Measurements from ENCODE around the gene RFWD3. TPM values are rescaled to one million over a fixed set of nuclear protein-coding genes. Genes with fewer than 3 reads are reported as not detected.
"Not testable (repeated sequence)": the region's sequence is repeated elsewhere in the genome, so short reads cannot be mapped to it uniquely, and the experiment has no call there.

Gene RFWD3
- total and polyA plus RNA-seq, 10 donors, result 4.6 to 40.6 (median 30.1) TPM

DNA sequence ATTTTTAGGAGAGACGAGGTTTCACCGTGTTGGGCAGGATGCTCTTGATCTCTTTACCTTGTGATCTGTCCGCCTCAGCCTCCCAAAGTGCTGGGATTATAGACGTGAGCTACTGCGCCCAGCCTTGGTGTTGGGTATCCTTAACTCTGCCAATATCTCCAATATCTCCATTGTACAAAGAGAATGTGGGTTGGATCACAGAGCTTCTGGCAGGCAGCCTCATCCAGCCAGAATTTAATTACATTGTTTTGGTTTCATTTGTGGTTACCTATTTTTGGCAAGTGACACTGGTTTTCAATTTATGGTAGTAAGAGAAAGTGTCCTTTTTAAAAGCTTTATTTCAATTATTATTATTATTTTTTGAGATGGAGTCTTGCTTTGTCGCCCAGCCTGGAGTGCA is 14.0 kb upstream of the RFWD3 start:
- 78 to 97% (median 96%) methylated on average over 6 of the region's 6 CpGs for WGBS, 5 donors
- DNase-seq, result no peak
- H3K9me3 ChIP-seq, result no peaks in the 10 kb centered on the region

DNA sequence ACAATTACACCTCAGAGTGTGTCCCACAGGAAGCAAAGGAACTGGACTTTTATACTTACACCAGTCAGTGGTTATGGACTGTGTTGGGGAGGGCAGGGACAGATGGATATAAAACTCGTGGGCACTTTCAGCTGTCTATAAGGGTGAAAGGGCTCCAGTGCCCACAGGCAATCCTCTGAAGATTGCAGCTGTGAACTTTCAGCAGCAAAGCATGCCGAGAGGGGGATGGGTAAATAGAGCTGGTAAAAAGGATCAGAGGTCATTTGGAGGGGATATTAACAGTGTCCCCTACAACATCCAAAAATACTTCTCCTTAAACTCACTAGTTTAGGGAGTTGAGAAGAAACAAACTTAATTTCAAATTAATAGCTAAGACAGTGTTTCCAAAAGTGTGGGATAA is 13.3 kb upstream of the RFWD3 start:
- Histone ChIP-seq H3K4me1 (peaks cover 0 to 16% (median 2%) of the 10 kb centered on the region in 6 donors), H3K36me3 (peaks cover 0 to 100% (median 98%) of the 10 kb centered on the region in 6 donors), H3K4me3 (no peak overlapping the region), H3K27ac (no peak overlapping the region), H3K27me3 (replicated peaks in 1 of 7) (no peaks in the 10 kb centered on the region), H3K9me3 (no peaks in the 10 kb centered on the region)
- WGBS, 5 donors, result 43 to 86% (median 65%) methylated on average over 2 of the region's 2 CpGs
- DNase-seq, result no peak
- intact Hi-C loops (cut with DNase I; ENCODE audit: low total_unique reads), result no loop called here
- TF ChIP-seq, protein P1, sequence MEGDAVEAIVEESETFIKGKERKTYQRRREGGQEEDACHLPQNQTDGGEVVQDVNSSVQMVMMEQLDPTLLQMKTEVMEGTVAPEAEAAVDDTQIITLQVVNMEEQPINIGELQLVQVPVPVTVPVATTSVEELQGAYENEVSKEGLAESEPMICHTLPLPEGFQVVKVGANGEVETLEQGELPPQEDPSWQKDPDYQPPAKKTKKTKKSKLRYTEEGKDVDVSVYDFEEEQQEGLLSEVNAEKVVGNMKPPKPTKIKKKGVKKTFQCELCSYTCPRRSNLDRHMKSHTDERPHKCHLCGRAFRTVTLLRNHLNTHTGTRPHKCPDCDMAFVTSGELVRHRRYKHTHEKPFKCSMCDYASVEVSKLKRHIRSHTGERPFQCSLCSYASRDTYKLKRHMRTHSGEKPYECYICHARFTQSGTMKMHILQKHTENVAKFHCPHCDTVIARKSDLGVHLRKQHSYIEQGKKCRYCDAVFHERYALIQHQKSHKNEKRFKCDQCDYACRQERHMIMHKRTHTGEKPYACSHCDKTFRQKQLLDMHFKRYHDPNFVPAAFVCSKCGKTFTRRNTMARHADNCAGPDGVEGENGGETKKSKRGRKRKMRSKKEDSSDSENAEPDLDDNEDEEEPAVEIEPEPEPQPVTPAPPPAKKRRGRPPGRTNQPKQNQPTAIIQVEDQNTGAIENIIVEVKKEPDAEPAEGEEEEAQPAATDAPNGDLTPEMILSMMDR (IDR thresholded peaks at IDR 0.05 in 8 of 11, conservative IDR thresholded peaks at IDR 0.05 in 3 of 11), result no peak
- TF ChIP-seq POLR2AphosphoS5 (IDR thresholded peaks at IDR 0.05) (no peak), POLR2A (IDR thresholded peaks at IDR 0.05) (no peak)

More for the DNA sequence above, 14.0 kb upstream of the RFWD3 start:
- peaks cover 0 to 100% (median 98%) of the 10 kb centered on the region in 6 donors for H3K36me3 ChIP-seq
- H3K4me1 ChIP-seq, result peaks cover 0 to 16% (median 2%) of the 10 kb centered on the region in 6 donors
- intact Hi-C loops (cut with DNase I; ENCODE audit: low total_unique reads), result no loop called here
- no peak overlapping the region for H3K27ac ChIP-seq
- TF ChIP-seq POLR2A (IDR thresholded peaks at IDR 0.05) (no peak), POLR2AphosphoS5 (IDR thresholded peaks at IDR 0.05) (no peak)
- TF ChIP-seq, protein P1 (IDR thresholded peaks at IDR 0.05 in 8 of 11, conservative IDR thresholded peaks at IDR 0.05 in 3 of 11), result no peak
- H3K4me3 ChIP-seq, result no peak overlapping the region
- no peaks in the 10 kb centered on the region for H3K27me3 ChIP-seq (replicated peaks in 1 of 7)

DNA sequence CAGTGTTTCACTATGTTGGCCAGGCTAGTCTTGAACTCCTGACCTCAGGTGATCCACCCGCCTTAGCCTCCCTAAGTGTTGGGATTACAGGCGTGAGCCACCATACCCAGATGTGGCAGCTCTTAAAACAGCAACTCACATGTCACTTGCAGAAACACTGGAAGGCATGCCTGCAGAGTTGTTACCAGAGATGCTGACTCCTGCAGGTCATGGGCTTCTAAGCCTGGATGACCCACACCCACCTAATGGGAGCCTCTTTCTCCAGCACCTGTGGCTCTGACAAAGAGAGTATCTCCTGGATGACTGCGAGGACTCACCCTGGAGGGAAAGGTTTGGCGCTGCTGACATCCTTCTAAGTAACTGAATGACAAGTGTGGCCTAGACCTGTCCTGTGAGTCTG is 11.2 kb upstream of the RFWD3 start:
- no peak for DNase-seq
- Histone ChIP-seq H3K9me3 (no peaks in the 10 kb centered on the region), H3K4me3 (no peak overlapping the region), H3K36me3 (peaks cover 0 to 100% (median 100%) of the 10 kb centered on the region in 6 donors), H3K4me1 (no peaks in the 10 kb centered on the region), H3K27ac (no peak overlapping the region), H3K27me3 (replicated peaks in 1 of 7) (no peaks in the 10 kb centered on the region)
- intact Hi-C loops (cut with DNase I; ENCODE audit: low total_unique reads), result no loop called here
- TF ChIP-seq POLR2A (IDR thresholded peaks at IDR 0.05) (no peak), POLR2AphosphoS5 (IDR thresholded peaks at IDR 0.05) (no peak)
- TF ChIP-seq, protein P1 (IDR thresholded peaks at IDR 0.05 in 8 of 11, conservative IDR thresholded peaks at IDR 0.05 in 3 of 11), result no peak
- WGBS, 5 donors, result 91 to 100% (median 98%) methylated on average over 4 of the region's 4 CpGs

DNA sequence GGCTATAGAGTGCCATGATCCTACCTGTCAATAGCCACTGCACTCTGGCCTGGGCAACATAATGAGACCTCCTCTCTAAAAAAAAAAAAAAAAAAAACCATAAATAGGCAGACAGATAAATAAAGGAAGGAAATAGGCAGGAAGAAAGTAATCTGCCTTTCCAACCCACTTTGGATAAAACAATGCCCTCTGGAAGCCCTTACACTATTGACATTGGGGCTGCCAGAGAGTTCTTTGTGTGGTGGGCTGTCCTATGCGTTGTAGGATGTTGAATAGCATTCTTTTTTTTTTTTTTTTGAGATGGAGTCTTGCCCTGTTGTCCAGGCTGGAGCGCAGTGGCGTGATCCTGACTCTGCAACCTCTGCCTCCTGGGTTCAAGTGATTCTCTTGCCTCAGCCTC is 7.2 kb upstream of the RFWD3 start:
- Histone ChIP-seq H3K36me3 (peaks cover 0 to 83% (median 78%) of the 10 kb centered on the region in 6 donors), H3K4me3 (no peak overlapping the region), H3K27me3 (replicated peaks in 1 of 7) (no peaks in the 10 kb centered on the region), H3K27ac (no peak overlapping the region), H3K9me3 (no peaks in the 10 kb centered on the region), H3K4me1 (no peaks in the 10 kb centered on the region)
- DNase-seq, result no peak
- intact Hi-C loops (cut with DNase I; ENCODE audit: low total_unique reads), result no loop called here
- 73 to 93% (median 80%) methylated on average over 3 of the region's 3 CpGs for WGBS, 5 donors
- TF ChIP-seq POLR2A (IDR thresholded peaks at IDR 0.05) (no peak), POLR2AphosphoS5 (IDR thresholded peaks at IDR 0.05) (no peak)
- TF ChIP-seq, protein P1 (IDR thresholded peaks at IDR 0.05 in 8 of 11, conservative IDR thresholded peaks at IDR 0.05 in 3 of 11), result no peak

DNA sequence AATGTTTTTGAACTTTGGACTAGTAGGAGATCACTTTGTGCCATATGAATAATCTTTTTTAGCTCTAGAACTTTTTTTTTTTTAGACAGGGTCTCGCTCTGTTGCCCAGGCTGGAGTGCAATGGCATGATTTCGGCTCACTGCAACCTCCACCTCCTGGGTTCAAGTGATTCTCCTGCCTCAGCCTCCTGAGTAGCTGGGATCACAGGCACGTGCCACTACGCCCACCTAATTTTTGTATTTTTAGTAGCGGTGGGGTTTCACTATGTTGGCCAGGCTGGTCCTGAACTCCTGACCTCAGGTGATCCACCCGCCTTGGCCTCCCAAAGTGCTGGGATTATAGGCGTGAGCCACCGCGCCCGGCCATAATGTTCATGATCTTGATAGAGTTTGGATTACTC is 2.2 kb upstream of the RFWD3 start:
- H3K27ac ChIP-seq; H3K4me3 ChIP-seq; H3K9me3 ChIP-seq; intact Hi-C loops (cut with DNase I; ENCODE audit: low total_unique reads); H3K27me3 ChIP-seq (replicated peaks in 1 of 7); DNase-seq: not testable (repeated sequence)
- WGBS, 5 donors, result 96 to 97% (median 96%) methylated on average over 10 of the region's 10 CpGs
- H3K4me1 ChIP-seq, result peaks cover 6 to 37% (median 30%) of the 10 kb centered on the region in 6 donors
- H3K36me3 ChIP-seq, result peaks cover 0 to 50% (median 37%) of the 10 kb centered on the region in 6 donors
